ENCODE data around the gene KRTAP20-3. TPM values are rescaled to one million over a fixed set of nuclear protein-coding genes. Genes with fewer than 3 reads are reported as not detected.

KRTAP20-3 gene
- total and polyA plus RNA-seq, 2 donors (not counting 3 experiments of a cell fraction or from before 2014, with no cell fraction given): not detected

DNA sequence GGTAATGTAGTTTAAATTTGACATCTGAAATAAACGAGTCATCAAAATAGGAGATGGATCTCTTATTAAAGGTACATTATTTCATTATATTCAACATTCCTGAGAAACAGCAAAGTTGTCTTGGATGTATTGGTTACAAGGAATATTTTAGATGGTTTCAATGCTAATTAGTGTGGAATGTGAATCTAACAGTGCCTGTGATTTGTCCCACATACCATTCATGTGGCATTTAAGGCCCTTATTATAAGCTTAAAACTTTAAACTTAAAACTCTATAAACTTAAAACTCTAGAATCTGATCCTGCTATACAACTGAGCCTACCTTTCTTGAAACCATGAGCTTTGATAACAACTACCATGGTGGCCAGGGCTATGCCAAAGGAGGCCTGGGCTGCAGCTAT is 41.9 kb upstream of the KRTAP20-3 start, which contains the start of gene KRTAP22-1:
TSS of gene KRTAP22-1 (plus strand) at position 301 of the 400 bp plus-strand sequence.
- Histone ChIP-seq H3K4me2 (ENCODE audit: insufficient read depth, low read length) (no peak within 1 kb of the TSS), H3K9me1 (replicated peaks; ENCODE audit: control insufficient read depth, extremely low read depth, insufficient read depth, low read length) (no peaks in the 10 kb centered on the region), H3K9me3 (replicated peaks; ENCODE audit: control insufficient read depth, insufficient read depth, low read length) (peaks cover 5% of the 10 kb centered on the region), H3K4me3 (replicated peaks in 1 of 3; ENCODE audit: insufficient read depth in 1 of 3, low read depth in 1 of 3, low read length in 3 of 3) (no peak within 1 kb of the TSS), H3K4me1 (ENCODE audit: control insufficient read depth, extremely low read depth, insufficient read depth, low read length) (no peaks in the 10 kb centered on the region), H3K9ac (replicated peaks; ENCODE audit: extremely low read depth, insufficient read depth, low read length) (no peak within 1 kb of the TSS), H3K27me3 (ENCODE audit: control insufficient read depth in 2 of 2, insufficient read depth in 2 of 2, low read length in 2 of 2) (no peaks in the 10 kb centered on the region), H3K27ac (ENCODE audit: insufficient read depth, low read depth, low read length) (no peak within 1 kb of the TSS), H2AFZ (ENCODE audit: low read depth, low read length) (no peak within 1 kb of the TSS), H3K79me2 (ENCODE audit: control insufficient read depth, insufficient read depth, low read length) (no peaks in the 10 kb centered on the region), H4K20me1 (replicated peaks; ENCODE audit: control insufficient read depth, extremely low read depth, insufficient read depth, low read length) (no peaks in the 10 kb centered on the region), H3K36me3 (ENCODE audit: control insufficient read depth in 2 of 2, extremely low read depth in 1 of 2, insufficient read depth in 2 of 2, low read length in 2 of 2) (no peaks in the 10 kb centered on the region)
- dilution Hi-C loops (cut with MboI; ENCODE audit: extremely low pct_ligation_motif_present, low sequenced_read_pairs): no loop called here
- no peak for DNase-seq (ENCODE audit: low read depth, low spot score)
- ChIA-PET POLR2A (no interaction called here), CTCF (no interaction called here)
- no peak for FAIRE-seq
- TF ChIP-seq MAX (IDR thresholded peaks at IDR 0.05; ENCODE audit: insufficient read depth, insufficient read length): no peak
- no peak for TF ChIP-seq GATA2 (IDR thresholded peaks at IDR 0.05; ENCODE audit: insufficient read depth, insufficient read length, low read depth, low read length)
- TF ChIP-seq MYC (IDR thresholded peaks at IDR 0.05; ENCODE audit: low read depth, low read length): no peak
- no peak for TF ChIP-seq POLR2A (IDR thresholded peaks at IDR 0.05; ENCODE audit: low read depth, low read length)
- no peak for TF ChIP-seq FOS (IDR thresholded peaks at IDR 0.05; ENCODE audit: borderline replicate concordance, insufficient read depth, low read length)
- no peak for TF ChIP-seq POLR2AphosphoS5 (IDR thresholded peaks at IDR 0.05; ENCODE audit: insufficient read depth, low read depth, low read length)
- TF ChIP-seq JUN (IDR thresholded peaks at IDR 0.05; ENCODE audit: borderline replicate concordance, insufficient read depth, insufficient read length, low read depth): no peak
- TF ChIP-seq EZH2 (IDR thresholded peaks at IDR 0.05; ENCODE audit: borderline replicate concordance, low read depth, low read length, severe bottlenecking): no peak
- intact Hi-C loops (cut with micrococcal nuclease): no loop called here
- BruUV-seq (replicated peaks): no TSS peak

- no peak for FAIRE-seq
- no peak for TF ChIP-seq EZH2 (IDR thresholded peaks at IDR 0.05; ENCODE audit: borderline replicate concordance, low read depth, low read length, severe bottlenecking)
- TF ChIP-seq, protein P1, sequence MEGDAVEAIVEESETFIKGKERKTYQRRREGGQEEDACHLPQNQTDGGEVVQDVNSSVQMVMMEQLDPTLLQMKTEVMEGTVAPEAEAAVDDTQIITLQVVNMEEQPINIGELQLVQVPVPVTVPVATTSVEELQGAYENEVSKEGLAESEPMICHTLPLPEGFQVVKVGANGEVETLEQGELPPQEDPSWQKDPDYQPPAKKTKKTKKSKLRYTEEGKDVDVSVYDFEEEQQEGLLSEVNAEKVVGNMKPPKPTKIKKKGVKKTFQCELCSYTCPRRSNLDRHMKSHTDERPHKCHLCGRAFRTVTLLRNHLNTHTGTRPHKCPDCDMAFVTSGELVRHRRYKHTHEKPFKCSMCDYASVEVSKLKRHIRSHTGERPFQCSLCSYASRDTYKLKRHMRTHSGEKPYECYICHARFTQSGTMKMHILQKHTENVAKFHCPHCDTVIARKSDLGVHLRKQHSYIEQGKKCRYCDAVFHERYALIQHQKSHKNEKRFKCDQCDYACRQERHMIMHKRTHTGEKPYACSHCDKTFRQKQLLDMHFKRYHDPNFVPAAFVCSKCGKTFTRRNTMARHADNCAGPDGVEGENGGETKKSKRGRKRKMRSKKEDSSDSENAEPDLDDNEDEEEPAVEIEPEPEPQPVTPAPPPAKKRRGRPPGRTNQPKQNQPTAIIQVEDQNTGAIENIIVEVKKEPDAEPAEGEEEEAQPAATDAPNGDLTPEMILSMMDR (IDR thresholded peaks at IDR 0.05; ENCODE audit: extremely low read depth in 1 of 2, insufficient read depth in 1 of 2, low read depth in 1 of 2, low read length in 2 of 2): no peak
- TF ChIP-seq FOS (IDR thresholded peaks at IDR 0.05; ENCODE audit: borderline replicate concordance, insufficient read depth, low read length): no peak
- no peak for TF ChIP-seq GATA2 (IDR thresholded peaks at IDR 0.05; ENCODE audit: insufficient read depth, insufficient read length, low read depth, low read length)
- no peak for TF ChIP-seq JUN (IDR thresholded peaks at IDR 0.05; ENCODE audit: borderline replicate concordance, insufficient read depth, insufficient read length, low read depth)
- no peak for TF ChIP-seq POLR2AphosphoS5 (IDR thresholded peaks at IDR 0.05; ENCODE audit: insufficient read depth, low read depth, low read length)
- TF ChIP-seq MYC (IDR thresholded peaks at IDR 0.05; ENCODE audit: low read depth, low read length): no peak
- TF ChIP-seq MAX (IDR thresholded peaks at IDR 0.05; ENCODE audit: insufficient read depth, insufficient read length): no peak
- no peak for TF ChIP-seq POLR2A (IDR thresholded peaks at IDR 0.05; ENCODE audit: low read depth, low read length)
Measured at GRCh38 chr21:30605968-30606367, 36.7 kb upstream of the KRTAP20-3 start.

More at GRCh38 chr21:30605968-30606367, 36.7 kb upstream of the KRTAP20-3 start:
- no peaks in the 10 kb centered on the region for H3K27me3 ChIP-seq (ENCODE audit: control insufficient read depth in 2 of 2, insufficient read depth in 2 of 2, low read length in 2 of 2)
- no TSS peak for BruUV-seq (replicated peaks)
- ChIA-PET POLR2A (no interaction called here), CTCF (no interaction called here)
- H3K9me1 ChIP-seq (replicated peaks; ENCODE audit: control insufficient read depth, extremely low read depth, insufficient read depth, low read length): no peaks in the 10 kb centered on the region
- H3K4me1 ChIP-seq (ENCODE audit: control insufficient read depth, extremely low read depth, insufficient read depth, low read length): no peaks in the 10 kb centered on the region
- no peak overlapping the region for H3K9ac ChIP-seq (replicated peaks; ENCODE audit: extremely low read depth, insufficient read depth, low read length)
- no peaks in the 10 kb centered on the region for H3K79me2 ChIP-seq (ENCODE audit: control insufficient read depth, insufficient read depth, low read length)
- H3K4me2 ChIP-seq (ENCODE audit: insufficient read depth, low read length): no peak overlapping the region
- no peak for DNase-seq (ENCODE audit: low read depth, low spot score)
- intact Hi-C loops (cut with micrococcal nuclease): no loop called here
- peaks cover 2% of the 10 kb centered on the region for H3K9me3 ChIP-seq (replicated peaks; ENCODE audit: control insufficient read depth, insufficient read depth, low read length)
- H3K36me3 ChIP-seq (ENCODE audit: control insufficient read depth in 2 of 2, extremely low read depth in 1 of 2, insufficient read depth in 2 of 2, low read length in 2 of 2): no peaks in the 10 kb centered on the region
- H4K20me1 ChIP-seq (replicated peaks; ENCODE audit: control insufficient read depth, extremely low read depth, insufficient read depth, low read length): no peaks in the 10 kb centered on the region
- H3K27ac ChIP-seq (ENCODE audit: insufficient read depth, low read depth, low read length): no peak overlapping the region
- no peak overlapping the region for H3K4me3 ChIP-seq (replicated peaks in 1 of 3; ENCODE audit: insufficient read depth in 1 of 3, low read depth in 1 of 3, low read length in 3 of 3)
- dilution Hi-C loops (cut with MboI; ENCODE audit: extremely low pct_ligation_motif_present, low sequenced_read_pairs): no loop called here
- no peak overlapping the region for H2AFZ ChIP-seq (ENCODE audit: low read depth, low read length)
